ENCODE results near the gene CAT.

Gene CAT

DNA sequence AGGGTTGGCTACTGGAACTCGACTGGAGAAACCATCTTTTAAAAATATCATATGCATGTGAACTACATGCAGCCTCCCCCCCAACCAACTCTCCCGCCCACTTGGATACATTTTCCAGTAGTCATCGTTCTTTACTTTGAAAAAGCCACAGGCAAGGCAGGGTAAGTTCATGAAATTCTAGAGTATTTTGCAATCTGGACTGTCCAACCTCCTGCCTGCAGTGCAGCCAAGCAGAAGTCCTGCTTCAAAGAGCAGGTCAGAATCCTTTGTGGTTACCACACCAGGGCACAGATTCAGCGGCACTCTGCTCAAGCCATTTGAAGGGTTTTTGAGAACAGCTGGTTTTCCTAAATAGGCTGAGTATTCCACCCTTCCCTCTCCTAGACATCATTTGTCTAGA is 62.8 kb downstream of the CAT start:
- DNase-seq, result no peak

DNA sequence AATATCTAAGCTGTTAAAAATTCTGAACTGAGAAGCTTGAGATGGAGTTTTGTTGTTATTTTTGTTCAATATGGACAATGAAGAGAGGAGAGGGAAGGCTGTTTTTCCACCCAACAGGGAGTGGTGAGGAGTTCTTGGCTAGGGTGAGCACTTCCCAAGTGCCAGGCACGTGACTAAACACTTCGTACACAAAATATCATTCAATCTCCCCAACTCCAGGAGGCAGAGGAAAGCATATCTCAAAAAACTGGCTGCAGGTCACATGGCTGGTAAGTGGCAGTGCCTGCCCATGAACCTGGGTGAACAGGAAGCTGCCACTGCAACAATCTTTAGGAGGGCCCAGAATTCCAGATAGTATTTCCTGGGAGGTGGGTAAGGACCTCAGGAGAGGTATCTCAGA is 63.2 kb downstream of the CAT start:
- peak; percentile 20 for DNase-seq

DNA sequence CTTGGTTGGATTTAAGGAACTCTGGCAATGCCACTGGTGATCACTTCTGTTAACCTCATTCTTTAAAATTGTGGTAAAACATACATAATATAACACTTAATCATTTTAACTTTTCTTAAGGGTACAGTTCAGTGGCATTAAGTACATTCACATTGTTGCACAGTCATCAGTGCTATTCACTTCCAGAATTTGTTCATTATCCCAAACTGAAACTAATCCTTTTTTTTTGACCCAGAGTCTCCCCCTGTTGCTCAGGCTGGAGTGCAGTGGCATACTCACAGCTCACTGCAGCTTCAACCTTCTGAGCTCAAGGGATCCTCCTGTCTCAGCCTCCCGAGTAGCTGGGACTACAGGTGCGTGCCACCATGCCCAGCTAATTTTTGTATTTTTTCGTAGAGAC is 64.2 kb downstream of the CAT start:
- no peak for DNase-seq

DNA sequence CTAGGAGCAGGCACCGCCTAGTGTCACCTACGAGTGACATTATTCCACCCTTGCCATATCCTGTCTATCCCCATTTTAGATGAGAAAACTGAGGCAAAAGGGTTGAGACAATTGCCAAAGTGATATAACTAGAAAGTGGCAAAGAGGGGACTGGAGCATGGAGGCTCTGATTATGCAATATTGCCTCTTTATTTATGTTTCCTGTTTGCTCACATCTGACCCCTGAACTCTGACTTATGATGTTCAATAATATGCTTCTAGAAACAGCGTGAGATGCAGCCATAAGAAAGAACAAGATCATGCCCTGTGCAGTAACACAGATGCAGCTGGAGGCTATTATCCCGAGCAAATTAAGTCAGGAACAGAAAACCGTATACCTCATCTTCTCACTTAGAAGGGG is 67.1 kb downstream of the CAT start:
- no peak for DNase-seq

DNA sequence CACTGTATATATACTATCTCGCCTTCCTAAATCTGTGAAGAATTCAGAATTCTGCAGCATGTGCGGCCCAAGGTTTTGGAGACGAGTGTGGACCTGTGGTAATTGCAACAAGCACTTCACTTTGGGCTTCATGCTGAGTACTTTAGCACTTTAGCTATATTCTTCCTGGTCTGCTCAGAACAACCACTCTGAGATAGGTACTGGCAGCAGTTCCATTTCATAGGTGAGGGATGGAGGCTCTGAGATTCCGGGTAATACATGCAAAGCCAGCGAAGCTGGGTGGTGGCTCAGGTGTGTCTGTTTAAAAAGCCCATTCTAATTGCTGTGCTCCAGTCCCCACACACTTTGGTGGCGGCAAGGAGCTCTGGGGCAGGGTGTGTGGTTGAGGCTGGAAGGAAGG is 68.4 kb downstream of the CAT start:
- no peak for DNase-seq

DNA sequence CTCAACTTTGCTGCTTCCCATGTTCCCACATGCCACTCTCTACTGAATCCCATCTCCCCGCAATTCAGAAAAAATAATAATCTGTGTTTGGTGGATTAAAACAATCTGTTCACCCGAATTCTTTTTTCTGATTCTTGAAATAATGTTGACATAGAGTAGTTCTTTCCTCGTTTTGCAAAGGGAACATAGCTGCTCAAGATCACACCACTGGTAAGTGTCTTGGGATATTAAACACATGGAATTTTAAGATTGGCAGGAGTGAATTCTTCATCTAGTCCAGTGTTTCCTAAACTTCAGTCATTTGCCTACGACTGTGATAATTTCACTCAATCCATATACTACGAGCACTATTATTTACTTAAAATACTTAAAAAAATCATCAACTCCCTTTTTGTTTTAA is 68.9 kb downstream of the CAT start:
- DNase-seq, result no peak

DNA sequence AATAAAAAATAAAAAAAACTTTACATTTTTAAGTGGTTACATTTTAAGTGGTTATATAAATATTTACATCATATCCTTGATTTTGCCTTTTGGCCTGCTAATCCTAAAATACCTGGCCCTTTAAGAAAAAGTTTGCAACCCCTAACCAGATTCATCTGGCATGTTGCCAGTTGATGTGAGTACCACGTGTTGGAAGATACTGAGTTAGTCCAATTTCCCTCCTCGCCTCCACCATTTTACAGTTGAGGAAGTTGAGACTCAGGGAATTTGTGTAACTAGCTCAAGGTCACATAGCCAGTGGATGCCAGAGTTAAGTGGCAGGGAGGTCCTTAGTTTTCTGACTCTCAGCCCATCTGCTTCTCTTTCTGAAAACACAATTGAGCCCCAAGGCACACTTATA is 69.8 kb downstream of the CAT start:
- DNase-seq, result no peak

DNA sequence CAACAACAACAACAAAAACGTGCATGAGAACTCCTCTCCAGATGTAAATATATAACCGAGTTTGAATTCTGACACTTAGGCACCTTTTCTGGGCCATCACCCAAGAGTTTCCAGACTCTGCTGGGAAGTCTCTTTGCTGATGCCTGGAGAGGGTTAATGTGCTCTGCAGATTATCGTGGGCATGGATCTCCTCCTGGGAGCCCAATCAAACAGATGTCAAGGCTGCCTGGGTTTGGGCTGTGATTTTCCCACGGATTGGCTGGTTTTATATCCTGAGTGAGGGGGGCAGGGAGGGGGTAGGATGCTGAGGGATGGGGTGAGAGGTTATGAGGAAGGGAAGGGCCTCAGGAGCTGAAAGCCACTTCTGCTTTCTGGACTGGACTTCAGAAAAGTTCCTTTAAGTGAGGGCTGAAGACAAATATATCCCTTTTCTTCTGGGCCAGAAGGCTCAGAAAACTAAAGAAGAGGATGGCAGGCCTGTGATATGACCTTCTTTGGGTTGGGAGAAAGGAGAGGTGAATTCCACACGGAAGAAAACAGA is 70.7 kb downstream of the CAT start:
- no peak for DNase-seq

DNA sequence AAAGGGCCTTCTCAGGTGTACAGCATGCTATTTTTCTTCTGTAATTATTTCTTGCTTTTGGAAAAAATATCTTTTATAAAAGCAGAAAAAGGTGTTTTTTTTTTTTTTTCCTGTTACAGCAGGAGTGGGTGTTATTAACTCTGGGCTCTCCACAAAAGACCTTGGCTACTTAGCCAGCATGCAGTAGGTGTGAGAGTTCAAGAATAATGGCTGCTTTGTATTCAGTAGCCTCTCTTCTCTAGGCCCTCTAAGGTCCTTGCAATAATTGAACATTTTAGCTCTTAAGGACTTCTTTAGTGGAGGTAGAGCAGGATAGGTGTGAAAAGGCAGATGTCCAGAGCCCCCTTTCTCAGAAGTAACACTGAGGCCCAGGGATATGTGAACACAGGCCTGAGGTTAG is 71.5 kb downstream of the CAT start:
- no peak for DNase-seq

DNA sequence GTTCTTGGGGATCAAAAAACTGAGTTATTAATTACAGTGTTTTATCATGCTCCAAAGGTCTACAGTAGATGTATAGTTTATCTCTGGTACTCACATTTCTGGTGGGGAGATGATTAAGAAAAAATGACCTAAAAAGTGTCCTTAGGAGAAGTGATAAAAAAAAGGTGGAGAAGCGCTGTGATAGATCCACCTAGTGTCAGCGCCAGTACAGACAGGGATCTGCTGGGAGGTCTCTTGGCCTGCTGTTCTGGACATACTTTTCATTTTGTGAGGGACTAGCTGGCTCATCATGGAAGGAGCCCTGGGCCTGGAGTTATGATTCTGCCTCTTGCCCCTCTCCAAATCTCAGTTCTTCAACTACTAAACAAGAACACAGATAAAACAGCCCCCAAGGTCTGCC is 71.9 kb downstream of the CAT start:
- DNase-seq, result no peak

DNA sequence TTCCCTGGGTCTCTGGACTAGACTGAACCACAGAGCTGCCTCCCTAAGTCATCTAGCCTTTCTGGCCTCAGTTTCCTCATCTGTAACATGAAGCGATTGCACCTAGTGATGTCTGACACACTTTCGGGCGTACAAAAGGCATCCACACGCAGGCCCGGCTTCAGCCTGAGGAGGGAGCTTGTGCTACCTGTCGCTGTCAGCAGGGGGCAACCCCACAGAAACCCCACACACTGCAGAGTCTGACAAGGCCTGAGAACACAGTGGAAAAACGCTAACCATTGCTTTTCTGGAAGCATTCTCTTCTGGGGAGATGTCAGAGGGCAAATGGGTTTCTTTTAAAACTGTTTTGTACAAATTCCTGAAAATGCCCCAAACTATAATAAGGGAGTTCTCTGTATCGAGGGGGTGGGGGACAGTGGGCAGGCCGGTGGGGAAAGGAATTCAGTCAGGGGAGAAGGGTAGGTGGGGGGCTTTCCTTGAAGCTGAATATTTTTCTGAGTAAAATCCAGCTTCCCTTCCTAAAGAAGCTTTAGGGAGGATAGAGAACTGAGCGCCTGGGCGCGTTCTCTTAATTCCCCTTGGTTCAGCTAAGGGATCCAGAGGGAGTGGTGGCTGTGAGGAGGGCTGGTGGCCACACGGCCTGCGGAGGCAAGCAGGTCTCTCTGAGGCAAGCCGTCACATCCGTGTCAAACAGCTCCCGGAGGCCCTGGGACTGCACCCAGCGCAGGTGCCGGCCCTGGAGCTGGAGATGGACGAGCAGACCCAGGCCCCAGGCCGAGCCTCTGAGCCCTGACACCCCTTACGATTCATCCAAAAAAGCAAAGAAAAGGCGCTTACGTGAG is 74.3 kb downstream of the CAT start:
- no peak for DNase-seq

DNA sequence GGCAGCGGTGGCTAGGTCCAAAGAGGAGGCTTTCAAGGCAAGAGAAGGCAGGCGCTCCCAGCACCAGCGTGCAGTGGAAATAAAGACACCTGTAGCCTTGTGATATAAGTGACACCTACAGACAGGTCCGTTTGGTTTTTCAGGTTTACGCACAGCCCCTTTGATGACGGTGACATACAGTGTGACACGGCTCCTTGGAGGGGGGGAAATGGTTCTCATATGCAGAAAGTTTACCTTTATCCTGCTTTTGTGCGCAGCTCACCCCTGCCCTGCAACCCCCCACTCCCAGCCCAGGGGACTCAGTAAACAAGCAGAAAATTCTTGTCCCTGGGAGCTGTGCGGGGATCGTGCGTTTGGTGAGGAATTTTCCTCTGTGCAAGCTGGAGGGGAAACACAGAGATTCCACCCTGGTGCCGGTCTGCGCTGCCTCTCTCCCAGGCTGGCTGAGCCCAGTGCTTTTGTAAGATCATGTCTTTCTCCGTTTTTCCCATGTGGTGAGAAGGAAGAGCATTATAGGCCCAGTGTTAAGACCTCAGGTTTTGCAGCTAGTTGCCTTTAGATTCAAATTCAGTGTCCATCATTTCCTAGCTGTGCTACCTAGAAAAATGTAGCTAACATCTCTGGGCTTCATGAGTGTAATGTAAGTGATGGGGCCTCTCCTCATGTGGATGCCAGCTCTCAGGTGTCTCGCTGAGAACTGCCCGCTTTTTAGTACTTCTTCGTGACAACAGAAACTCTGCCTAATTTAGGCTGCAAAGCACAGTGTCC is 75.1 kb downstream of the CAT start, which contains the start of gene ELF5:
ELF5 (minus strand) TSS at position 113 of the 768 bp plus-strand sequence. CDS start 8,045 bp downstream, outside the sequence.
- DNase-seq, result no peak

DNA sequence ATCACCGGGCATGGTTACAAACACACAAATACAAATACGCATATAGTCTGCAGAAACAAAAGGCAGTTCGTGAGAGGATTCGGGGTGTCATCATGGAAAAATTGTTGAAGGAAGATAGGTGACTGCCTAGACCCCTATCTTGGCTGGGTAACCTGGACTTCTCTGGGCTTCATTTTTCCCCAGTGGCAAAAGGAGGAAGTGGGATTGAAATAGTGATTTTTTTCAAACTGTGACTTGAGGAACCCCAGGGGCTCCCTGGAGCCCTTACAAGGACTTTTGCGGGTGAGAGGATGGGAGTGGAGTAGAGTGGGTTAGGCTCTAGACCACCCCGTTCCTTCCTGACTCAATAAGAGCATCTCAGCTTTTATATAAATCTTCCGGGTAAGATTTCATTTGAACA is 75.9 kb downstream of the CAT start:
- DNase-seq, result no peak

DNA sequence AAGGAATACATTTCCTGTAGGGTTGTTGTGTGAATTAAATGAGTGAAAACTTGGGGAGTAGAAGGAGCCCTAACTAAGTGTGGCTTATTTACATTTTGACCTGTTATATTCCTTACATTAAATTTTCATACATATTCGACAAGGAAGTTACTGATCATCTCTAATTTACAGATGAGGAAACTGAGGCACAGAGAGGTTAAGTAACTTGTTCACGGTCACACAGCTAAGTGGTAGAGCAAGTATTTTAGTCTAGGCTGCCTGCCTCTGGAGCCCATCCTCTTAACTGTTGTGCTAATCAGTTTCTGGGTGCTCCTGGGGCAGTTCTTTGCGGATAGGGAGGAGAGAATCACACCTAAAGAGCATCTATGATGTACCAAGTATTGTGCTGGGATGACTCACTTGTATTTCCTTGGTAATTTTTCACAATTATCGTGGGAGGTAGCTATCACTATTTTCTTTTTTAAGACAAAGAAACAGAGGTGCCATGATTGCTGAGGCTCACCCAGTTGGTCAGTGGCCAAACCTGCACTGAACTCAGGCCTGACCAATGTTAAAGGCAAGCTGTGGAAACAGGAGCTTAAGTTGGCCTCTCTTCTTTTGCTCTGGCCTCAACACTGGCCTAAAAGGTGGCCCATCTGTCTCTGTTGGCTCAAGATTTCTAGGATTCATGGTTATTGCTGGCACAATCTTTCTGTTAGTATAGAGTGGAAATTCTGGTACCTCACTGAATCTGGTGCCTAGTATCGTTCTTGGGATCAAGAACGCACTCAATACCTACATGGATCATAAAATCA is 77.7 kb downstream of the CAT start:
- DNase-seq, result no peak

DNA sequence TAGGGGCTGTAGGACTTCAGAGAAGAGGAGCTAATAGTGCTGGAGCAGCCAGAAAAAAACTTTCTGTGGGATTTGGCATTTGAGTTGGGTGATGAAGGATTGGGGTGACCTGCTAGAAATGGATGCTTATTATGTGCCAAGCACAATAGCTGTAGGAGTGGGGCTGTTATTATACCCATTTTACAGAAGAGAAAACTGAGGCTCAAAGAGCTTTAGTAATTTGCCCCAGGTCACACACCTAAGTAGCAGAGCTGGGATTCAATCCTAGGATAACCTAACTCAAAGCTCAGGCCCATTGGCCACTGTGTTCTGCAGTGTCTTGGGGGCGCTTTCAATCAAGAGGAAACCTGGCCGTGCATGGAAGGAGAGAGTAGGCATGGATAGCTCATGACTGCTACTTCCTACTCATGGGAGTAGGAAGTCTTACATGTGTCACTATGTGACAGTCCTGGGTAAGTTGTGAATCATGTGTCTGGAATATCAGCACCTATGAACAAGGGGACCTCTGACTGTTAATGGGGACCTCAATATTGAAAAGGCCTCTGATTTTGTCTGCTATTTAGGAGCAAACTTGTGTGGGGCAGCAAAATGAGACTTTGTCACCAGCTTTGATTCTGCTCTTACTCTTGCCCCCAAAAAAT is 81.0 kb downstream of the CAT start:
- DNase-seq, result no peak

DNA sequence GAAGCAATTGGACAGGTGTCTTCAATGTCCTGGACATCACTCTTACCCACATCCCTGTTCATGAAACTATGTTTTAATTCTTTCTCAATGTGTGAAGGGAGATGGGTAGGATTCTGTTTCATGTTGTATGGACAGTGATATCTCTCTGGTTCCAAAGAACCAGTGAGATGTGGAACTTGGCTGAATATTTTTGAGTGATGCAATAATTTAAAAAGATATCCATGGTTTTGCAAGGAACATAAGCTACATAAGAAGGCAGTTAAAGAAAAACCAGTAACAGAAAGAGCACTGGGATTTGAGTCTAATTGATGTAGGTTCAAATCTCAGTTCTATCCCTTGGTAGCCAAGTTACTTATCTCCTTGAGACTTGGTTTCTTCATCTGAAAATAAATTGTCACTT is 82.5 kb downstream of the CAT start:
- DNase-seq, result no peak
